Hepatocyte (in vitro differentiated cells): ENCODE measurements around the gene NRL. TPM values are rescaled to one million over a fixed set of nuclear protein-coding genes. Genes with fewer than 3 reads are reported as not detected.
A peak's percentile ranks its signal among the peaks of the same experiment; 100 is the strongest.

Experiments
- DNase-seq: peaks from one replicate; pipeline ENCODE4 v3.0.0-alpha.2; 2016; ENCODE audit warnings: low spot score
- H2AFZ ChIP-seq: fragments of 200-600 bp; sonication (generic); 2 replicates; pipeline ENCODE4 v1.6.0; 2016; ENCODE audit warnings: antibody characterized with exemption, mild to moderate bottlenecking
- H3K27ac ChIP-seq: fragments of 200-600 bp; sonication (generic); 2 replicates; pipeline ENCODE4 v1.5.1; 2016; ENCODE audit warnings: mild to moderate bottlenecking
- H3K27me3 ChIP-seq: fragments of 200-600 bp; sonication (generic); 2 replicates; pipeline ENCODE4 v1.6.1; 2016
- H3K36me3 ChIP-seq: fragments of 200-600 bp; sonication (generic); replicated peaks from 2 replicates; pipeline ENCODE4 v1.5.1; 2016; ENCODE audit warnings: low read depth; ENCODE audit not compliant: insufficient read depth
- H3K4me1 ChIP-seq: fragments of 200-600 bp; sonication (generic); 2 replicates; pipeline ENCODE4 v1.5.1; 2016; ENCODE audit warnings: mild to moderate bottlenecking, moderate library complexity; ENCODE audit not compliant: insufficient read depth
- H3K4me2 ChIP-seq: fragments of 200-600 bp; sonication (generic); 2 replicates; pipeline ENCODE4 v1.6.0; 2016
- H3K4me3 ChIP-seq: fragments of 200-600 bp; sonication (generic); 2 replicates; pipeline ENCODE4 v1.5.1; 2016; ENCODE audit warnings: mild to moderate bottlenecking
- H3K79me2 ChIP-seq: fragments of 200-600 bp; sonication (generic); 2 replicates; pipeline ENCODE4 v1.6.0; 2017; ENCODE audit warnings: mild to moderate bottlenecking
- H3K9me2 ChIP-seq: fragments of 200-600 bp; sonication (generic); replicated peaks from 2 replicates; pipeline ENCODE4 v1.6.0; 2017; ENCODE audit warnings: mild to moderate bottlenecking; ENCODE audit not compliant: insufficient read depth
- H3K9me3 ChIP-seq: fragments of 200-600 bp; sonication (generic); 2 replicates; pipeline ENCODE4 v1.5.1; 2016; ENCODE audit warnings: low read depth, mild to moderate bottlenecking
- H4K20me1 ChIP-seq: fragments of 200-600 bp; sonication (generic); 2 replicates; pipeline ENCODE4 v1.6.0; 2016; ENCODE audit warnings: mild to moderate bottlenecking; ENCODE audit not compliant: insufficient read depth, poor library complexity, severe bottlenecking
- CTCF ChIP-seq: fragments of 200-600 bp; sonication (generic); IDR thresholded peaks from 2 replicates; pipeline ENCODE4 v1.5.1; 2016; ENCODE audit warnings: antibody characterized with exemption, mild to moderate bottlenecking; ENCODE audit not compliant: poor library complexity
- EZH2 ChIP-seq: fragments of 200-600 bp; sonication (generic); IDR thresholded peaks from 2 replicates; pipeline ENCODE4 v1.6.1; 2016; ENCODE audit warnings: antibody characterized with exemption, mild to moderate bottlenecking, borderline replicate concordance
- EZH2phosphoT487 ChIP-seq: fragments of 200-600 bp; sonication (generic); IDR thresholded peaks from one replicate; pipeline ENCODE4 v1.6.1; 2018; ENCODE audit warnings: antibody characterized with exemption, mild to moderate bottlenecking, low read depth, moderate library complexity; ENCODE audit not compliant: unreplicated experiment, severe bottlenecking
- WGBS: methylation state at CpG from one replicate; pipeline ENCODE4 v1.1.6; 2016; ENCODE audit warnings: low lambda C conversion rate; ENCODE audit errors: missing lambda C conversion rate; 5-methylcytosine and 5-hydroxymethylcytosine counted together
- polyA plus RNA-seq: library from polyadenylated mRNA; unstranded; fragments of >200 nt; fragmentation: Nextera tagmentation; extraction: Ambion mirVana; gene quantifications from 2 replicates; pipeline ENCODE4 v1.2.1, GENCODE V29; 2016
- total RNA-seq: library from RNA; depleted of rRNA; stranded (reverse); fragments of >200 nt; gene quantifications from 2 replicates; pipeline ENCODE4 v1.2.3, GENCODE V29; 2014

Gene NRL
- total and polyA plus RNA-seq, 2 experiments from 2014 or later: 1.2 to 2.4 TPM

DNA sequence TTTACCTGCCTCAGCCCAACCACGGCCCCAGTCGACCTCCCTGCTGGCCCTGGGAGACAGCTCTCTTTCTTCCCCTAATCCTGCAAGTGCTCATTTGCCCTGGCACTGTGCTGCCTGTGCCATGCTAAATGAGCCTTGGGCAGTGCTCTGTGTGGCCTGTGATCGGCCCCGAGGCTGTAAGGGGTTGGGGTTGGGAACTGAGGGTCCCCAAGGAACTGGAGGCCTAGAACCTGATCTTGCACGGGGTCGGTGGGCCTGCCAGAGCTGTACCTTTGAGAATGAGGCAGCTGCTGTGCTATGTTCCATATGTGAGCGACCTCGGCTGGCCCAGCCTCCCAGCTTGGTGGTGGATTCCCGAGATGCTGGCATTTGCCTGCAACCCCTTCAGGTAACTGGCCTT is 35.3 kb upstream of the NRL start:
- Histone ChIP-seq H3K9me2 (no peaks in the 10 kb centered on the region), H3K27me3 (no peaks in the 10 kb centered on the region), H3K9me3 (no peaks in the 10 kb centered on the region), H3K4me3 (no peak overlapping the region), H4K20me1 (peaks cover 6% of the 10 kb centered on the region), H3K4me2 (no peak overlapping the region), H3K4me1 (peaks cover 15% of the 10 kb centered on the region), H2AFZ (no peak overlapping the region), H3K79me2 (peaks cover 39% of the 10 kb centered on the region), H3K36me3 (no peaks in the 10 kb centered on the region), H3K27ac (no peak overlapping the region)
- 94% methylated on average over 9 of the region's 9 CpGs for WGBS
- no peak for TF ChIP-seq EZH2phosphoT487
- no peak for DNase-seq

- Histone ChIP-seq H3K4me3 (no peak overlapping the region), H3K27ac (no peak overlapping the region), H3K4me1 (peaks cover 15% of the 10 kb centered on the region), H4K20me1 (peaks cover 6% of the 10 kb centered on the region), H3K4me2 (no peak overlapping the region), H3K27me3 (no peaks in the 10 kb centered on the region), H3K36me3 (no peaks in the 10 kb centered on the region), H3K9me2 (no peaks in the 10 kb centered on the region), H3K9me3 (no peaks in the 10 kb centered on the region), H3K79me2 (peaks cover 45% of the 10 kb centered on the region), H2AFZ (no peak overlapping the region)
- WGBS: 99% methylated on average over 3 of the region's 3 CpGs
- no peak for DNase-seq
- TF ChIP-seq EZH2: no peak
- TF ChIP-seq CTCF: no peak
- no peak for TF ChIP-seq EZH2phosphoT487
These were observed 34.7 kb upstream of the NRL start for GRCh38 chr14:24149302-24149969.

GRCh38 chr14:24147761-24148428 is 33.1 kb upstream of the NRL start:
- TF ChIP-seq EZH2phosphoT487 (no peak), CTCF (no peak), EZH2 (no peak)
- H3K4me1 ChIP-seq: peaks cover 15% of the 10 kb centered on the region
- H3K4me3 ChIP-seq: peak overlapping the region; percentile 91
- peak overlapping the region; percentile 92 for H3K4me2 ChIP-seq
- H3K9me3 ChIP-seq: no peaks in the 10 kb centered on the region
- peaks cover 6% of the 10 kb centered on the region for H4K20me1 ChIP-seq
- H3K27me3 ChIP-seq: no peaks in the 10 kb centered on the region
- peak overlapping the region; percentile 42 for H2AFZ ChIP-seq
- peak overlapping the region; percentile 4 for H3K27ac ChIP-seq
- no peaks in the 10 kb centered on the region for H3K9me2 ChIP-seq
- peaks cover 47% of the 10 kb centered on the region for H3K79me2 ChIP-seq
- DNase-seq: no peak
- no peaks in the 10 kb centered on the region for H3K36me3 ChIP-seq
- WGBS: 10% methylated on average over 29 of the region's 29 CpGs

DNA sequence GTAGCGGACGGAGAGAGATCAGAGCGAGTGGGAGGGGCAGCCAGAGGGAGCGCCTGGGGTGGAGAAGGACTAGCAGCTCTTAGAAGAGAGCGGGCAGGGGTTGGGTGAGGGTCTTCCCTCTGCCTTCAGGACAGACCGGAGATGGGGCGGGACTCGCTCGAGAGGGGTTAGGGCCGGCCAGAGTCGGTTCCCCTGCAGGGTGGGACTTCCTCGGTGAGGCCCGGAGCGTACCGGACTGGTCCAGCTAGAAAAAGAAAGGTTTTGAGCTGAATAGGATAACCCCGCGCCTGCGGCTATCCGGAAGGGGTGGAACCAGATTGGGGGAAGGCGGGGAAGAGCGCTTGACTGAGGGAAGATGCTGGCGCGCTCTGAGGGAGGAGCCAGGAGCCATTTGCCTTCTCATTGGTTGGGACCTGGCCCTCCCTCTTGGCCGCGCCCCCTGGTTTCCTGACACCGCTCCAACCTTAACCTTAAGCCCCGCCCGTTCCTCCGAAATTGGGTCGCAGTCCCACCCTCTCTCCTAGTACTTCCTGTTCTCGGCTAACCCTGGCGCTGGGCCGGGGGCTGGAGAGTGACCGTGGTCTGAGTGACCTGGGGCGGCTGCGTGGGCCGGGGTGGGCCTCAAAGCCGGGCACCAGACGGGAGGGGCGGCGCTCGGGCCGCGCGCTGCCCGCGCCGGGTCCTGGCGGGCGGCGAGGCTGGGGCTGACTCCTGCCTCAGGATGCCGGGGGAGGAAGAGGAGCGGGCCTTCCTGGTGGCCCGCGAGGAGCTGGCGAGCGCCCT is 32.4 kb upstream of the NRL start, which contains the start of gene RNF31:
TSS of gene RNF31 (plus strand) at position 521 of the 783 bp plus-strand sequence. CDS start at position 722, 201 bp downstream.
- H3K9me2 ChIP-seq: no peaks in the 10 kb centered on the region
- peak within 1 kb of the TSS; percentile 92 for H3K4me2 ChIP-seq
- no peaks in the 10 kb centered on the region for H3K9me3 ChIP-seq
- H3K4me1 ChIP-seq: peaks cover 15% of the 10 kb centered on the region
- H3K79me2 ChIP-seq: peaks cover 47% of the 10 kb centered on the region
- peak within 1 kb of the TSS; percentile 79 for H3K27ac ChIP-seq
- WGBS: under 1% methylated on average over 53 of the region's 57 CpGs
- TF ChIP-seq EZH2 (no peak), CTCF (no peak), EZH2phosphoT487 (no peak)
- peak within 1 kb of the TSS; percentile 48 for H2AFZ ChIP-seq
- no peaks in the 10 kb centered on the region for H3K36me3 ChIP-seq
- no peaks in the 10 kb centered on the region for H3K27me3 ChIP-seq
- peaks cover 6% of the 10 kb centered on the region for H4K20me1 ChIP-seq
- peak within 1 kb of the TSS; percentile 91 for H3K4me3 ChIP-seq
- DNase-seq: peak; percentile 99
